ENCODE results near the gene ADARB1. TPM values are rescaled to one million over a fixed set of nuclear protein-coding genes. Genes with fewer than 3 reads are reported as not detected.

ADARB1 gene
- total RNA-seq, 1 donor from 2014 or later, result 18.8 TPM

- DNase-seq (ENCODE audit: low read depth, low spot score), result no peak
Measured at GRCh38 chr21:45113543-45113942, 39.2 kb downstream of the ADARB1 start.

DNA sequence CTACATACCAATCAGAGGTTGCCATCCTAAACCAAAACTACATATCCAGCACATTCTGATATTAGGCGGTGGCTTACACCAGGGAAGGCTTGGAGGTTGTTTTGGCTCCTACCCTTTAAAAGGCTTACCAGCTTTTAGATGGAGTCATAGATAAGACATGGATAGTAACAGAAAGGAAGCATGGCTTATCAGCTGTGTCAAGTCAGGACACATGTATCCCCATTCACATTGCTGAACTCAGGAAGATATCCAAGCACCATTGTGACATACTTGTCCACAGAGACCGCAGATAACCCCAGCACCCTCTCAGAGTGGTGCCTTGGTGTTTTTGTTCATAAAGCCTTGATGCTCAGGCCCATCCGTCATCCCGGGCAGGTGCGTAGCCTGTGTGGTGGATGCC, 39.7 kb downstream of the ADARB1 start:
- no peak for DNase-seq (ENCODE audit: low read depth, low spot score)

DNA sequence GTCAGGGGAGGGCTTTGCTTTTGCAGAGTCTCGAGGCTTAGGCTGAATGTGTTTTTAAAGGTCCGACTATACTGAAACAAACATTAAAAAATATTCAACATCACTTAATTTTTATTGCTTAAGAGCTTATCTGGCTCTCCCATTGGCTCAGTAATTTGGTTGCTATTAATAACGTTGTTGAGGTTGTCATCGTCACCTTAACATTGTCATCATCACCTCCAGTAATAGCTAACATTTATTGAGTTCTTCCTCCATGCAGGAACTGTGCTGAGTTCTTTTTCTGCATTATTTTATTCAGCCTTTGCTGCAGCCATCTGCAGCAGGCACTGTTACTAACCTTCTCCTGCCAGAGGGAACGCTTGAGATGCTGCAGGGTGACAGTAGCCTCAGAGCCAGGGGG, 40.1 kb downstream of the ADARB1 start:
- DNase-seq (ENCODE audit: low read depth, low spot score), result no peak

DNA sequence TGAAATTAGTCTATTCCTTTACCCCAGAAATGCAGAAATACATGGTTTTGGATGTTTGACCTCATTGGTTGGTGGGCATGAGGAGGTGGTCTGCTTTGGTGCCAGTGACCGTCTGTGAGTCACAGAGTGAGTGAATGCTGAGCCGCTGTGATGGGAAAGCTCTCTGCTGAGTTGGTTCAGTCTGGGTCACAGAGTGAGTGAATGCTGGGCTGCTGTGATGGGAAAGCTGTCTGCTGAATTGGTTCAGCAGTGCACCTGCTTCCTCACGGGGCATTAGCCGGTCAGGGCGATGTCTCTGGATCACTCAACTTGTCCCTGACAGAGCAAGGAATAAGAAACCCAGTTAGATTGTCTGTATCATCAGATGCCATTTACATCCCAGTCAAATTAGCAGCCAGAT, 40.8 kb downstream of the ADARB1 start:
- DNase-seq (ENCODE audit: low read depth, low spot score), result no peak

GRCh38 chr21:45116066-45116465, 41.7 kb downstream of the ADARB1 start:
- no peak for DNase-seq (ENCODE audit: low read depth, low spot score)

DNA sequence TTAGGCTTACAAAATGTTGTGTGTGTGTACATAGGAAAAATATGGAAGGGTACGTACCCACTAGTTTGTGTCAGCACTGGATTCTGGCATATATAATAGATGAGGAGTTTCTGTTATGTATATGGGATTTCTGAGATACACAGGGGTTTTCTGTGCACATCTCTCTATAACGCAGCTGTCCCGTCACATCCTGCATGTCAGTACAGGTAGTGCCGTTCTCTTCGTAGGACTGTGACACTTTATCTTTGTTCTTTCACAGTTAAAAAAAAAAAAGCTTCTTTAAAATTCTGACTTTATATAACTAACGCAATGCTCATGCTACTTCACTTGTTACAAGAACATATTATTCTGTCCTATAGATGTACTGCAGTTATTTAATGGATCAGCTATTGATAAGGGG, 42.9 kb downstream of the ADARB1 start:
- DNase-seq (ENCODE audit: low read depth, low spot score), result no peak

- DNase-seq (ENCODE audit: low read depth, low spot score), result no peak
Measured at GRCh38 chr21:45118099-45118498, 43.7 kb downstream of the ADARB1 start.

- no peak for DNase-seq (ENCODE audit: low read depth, low spot score)
Measured at GRCh38 chr21:45119812-45120211, 45.4 kb downstream of the ADARB1 start.

DNA sequence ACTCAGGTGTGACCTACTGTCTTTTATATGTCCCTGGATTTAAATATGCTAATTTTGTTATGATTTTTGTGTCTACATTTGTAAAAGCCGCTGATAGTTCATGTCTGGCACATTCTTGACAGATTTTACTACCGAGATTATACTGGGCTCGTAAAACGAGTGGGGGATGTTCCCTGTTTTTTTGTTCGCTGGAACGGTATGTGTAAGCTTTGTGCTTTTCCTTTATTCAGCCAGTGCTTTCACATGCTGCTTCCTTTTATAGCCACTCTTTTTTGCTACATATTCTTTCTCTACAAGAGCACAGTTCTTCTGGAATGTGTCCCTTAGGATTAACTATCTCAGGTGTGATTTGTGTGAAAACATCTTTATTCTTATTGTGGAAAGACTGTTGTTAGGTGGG, 46.6 kb downstream of the ADARB1 start:
- no peak for DNase-seq (ENCODE audit: low read depth, low spot score)

GRCh38 chr21:45122030-45122429, 47.6 kb downstream of the ADARB1 start:
- DNase-seq (ENCODE audit: low read depth, low spot score), result no peak

DNA sequence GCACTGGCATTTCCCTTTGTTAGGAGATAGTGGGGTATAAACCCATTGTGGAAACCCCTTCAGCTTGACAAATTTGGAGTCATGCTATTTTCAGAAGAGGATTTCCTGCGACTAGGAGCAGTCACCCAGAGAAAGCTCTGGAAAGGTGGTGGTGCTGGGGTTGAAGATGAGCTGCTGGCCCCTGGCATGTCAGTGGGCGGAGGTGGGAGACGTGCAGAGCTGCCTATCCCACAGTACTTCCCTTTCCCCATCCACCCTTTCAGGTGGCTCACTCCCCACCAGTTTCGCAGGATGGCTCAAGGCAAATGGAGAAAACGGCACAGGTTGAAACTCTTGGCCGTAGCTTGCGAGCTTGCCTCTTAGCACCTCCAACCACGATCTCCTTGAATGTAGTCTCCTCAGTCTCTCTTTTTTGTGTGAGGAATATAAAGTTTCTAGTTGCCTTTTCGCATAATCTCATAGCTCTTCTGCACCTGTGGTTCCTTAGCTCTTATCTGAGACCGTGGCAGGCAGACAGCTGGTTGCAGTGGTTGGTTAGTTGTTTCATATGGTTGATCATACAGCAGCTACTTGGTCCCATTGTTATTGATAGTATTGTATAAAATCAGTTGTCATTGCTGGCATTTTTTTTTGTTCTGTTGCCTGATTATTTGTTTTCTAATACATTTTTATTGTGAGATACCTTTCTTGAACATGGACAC, 48.2 kb downstream of the ADARB1 start:
- DNase-seq (ENCODE audit: low read depth, low spot score), result no peak

DNA sequence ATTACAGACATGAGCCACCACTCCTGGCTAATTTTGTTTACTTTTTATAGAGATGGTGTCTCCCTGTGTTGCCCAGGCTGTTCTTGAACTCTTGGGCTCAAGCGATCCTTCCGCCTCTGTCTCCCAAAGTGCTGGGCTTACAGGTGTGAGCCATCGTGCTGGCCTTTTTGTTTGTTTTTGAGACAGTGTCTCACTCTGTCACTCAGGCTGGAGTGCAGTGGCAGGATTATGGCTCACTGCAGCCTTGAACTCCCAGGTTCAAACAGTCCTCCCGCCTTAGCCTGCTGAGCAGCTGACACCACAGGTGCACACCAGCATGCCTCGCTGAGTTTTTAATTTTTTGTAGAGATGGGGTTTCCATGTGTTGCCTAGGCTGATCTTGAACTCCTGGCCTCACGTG, 49.1 kb downstream of the ADARB1 start:
- no peak for DNase-seq (ENCODE audit: low read depth, low spot score)

GRCh38 chr21:45124596-45124995, 50.2 kb downstream of the ADARB1 start:
- no peak for DNase-seq (ENCODE audit: low read depth, low spot score)

- DNase-seq (ENCODE audit: low read depth, low spot score), result no peak
Measured at GRCh38 chr21:45125357-45125756, 51.0 kb downstream of the ADARB1 start.

DNA sequence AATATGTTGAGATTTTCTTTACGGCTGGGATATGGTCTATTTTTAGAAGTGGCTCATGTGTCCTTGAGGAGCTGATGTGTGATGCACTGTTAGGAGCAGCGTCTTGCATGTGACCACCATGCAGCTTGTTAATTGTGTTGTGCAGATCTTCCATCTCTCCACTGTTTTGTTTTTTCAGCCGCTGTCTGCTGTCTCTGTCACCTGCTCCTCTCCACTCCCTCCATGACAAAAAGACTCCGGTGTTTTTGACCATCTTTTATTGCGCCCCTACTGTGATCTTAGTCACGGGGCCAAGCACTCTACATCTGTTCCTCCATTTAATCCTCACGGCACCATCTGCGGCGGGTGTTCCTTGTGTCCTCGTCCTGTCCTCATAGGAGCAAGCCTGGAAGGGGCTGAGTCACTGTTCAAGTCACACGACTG, 51.8 kb downstream of the ADARB1 start:
- DNase-seq (ENCODE audit: low read depth, low spot score), result no peak

- DNase-seq (ENCODE audit: low read depth, low spot score), result no peak
Measured at GRCh38 chr21:45126983-45127382, 52.6 kb downstream of the ADARB1 start.

DNA sequence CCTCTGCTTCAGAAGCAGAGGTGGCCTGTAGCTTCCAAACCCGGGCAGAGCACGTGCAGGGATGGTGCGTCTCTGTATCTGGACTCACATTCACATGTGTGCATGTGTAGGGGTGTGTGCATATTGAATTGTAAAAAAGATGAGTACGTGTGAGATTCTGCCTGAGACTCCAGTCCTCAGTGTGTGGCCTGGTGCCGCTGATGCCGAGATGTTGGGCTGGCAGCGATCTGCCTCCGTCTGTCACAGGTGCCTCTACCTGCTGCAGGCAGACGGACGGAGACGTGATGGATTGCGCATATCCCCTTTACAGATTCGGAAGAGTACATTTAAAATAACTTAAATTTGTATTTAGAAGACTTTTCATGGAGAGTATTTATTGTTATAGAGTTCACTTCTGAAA, 53.6 kb downstream of the ADARB1 start:
- DNase-seq (ENCODE audit: low read depth, low spot score), result no peak

GRCh38 chr21:45128613-45129188, 54.3 kb downstream of the ADARB1 start:
- DNase-seq (ENCODE audit: low read depth, low spot score), result peak; percentile 56

GRCh38 chr21:45129189-45129923, 55.0 kb downstream of the ADARB1 start:
- DNase-seq (ENCODE audit: low read depth, low spot score), result no peak

GRCh38 chr21:45130324-45130774, 56.0 kb downstream of the ADARB1 start:
- DNase-seq (ENCODE audit: low read depth, low spot score), result no peak

- DNase-seq (ENCODE audit: low read depth, low spot score), result no peak
Measured at GRCh38 chr21:45131537-45131999, 57.2 kb downstream of the ADARB1 start.

DNA sequence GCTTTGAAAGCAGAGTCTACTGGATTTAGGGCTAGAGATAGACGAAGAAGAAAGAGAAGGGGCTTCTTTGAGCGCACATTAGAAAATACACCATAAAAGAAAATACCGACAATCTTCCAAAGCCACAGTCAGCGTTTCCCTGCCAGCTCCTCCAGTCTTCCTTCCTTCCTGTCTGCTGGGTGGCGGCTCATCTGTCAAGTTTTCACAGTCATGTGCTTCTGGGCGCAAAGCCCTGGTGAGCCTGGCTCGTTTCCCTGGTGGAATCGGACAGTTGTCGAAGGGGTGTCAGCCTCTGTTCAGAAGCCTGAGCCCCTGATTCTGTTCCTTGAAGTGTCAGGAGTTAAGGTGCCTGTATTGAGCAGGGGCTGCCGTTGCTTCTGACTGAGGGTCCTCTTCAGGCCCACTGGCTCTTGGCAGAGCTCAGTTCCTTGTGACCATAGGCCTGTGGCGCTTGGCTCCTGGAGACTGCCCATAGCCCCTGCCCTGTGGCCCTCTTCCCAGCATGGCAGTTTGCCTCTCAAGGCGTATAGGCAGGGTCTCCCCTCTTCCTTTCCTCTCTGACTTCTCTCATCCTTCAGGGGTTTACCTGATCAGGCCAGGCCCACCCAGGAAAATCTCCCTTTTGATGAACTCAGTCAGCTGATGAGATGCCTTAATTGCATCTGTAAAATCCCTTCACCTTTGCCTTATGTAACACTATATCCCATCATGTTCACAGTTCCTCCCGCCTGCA, 58.6 kb downstream of the ADARB1 start:
- DNase-seq (ENCODE audit: low read depth, low spot score), result no peak

Data from pulmonary artery endothelial cell (primary cell).